HG02852 (cell line): ENCODE measurements around the gene PDE8B.

Experiments used
- ATAC-seq: cut with Tn5 transposase; IDR thresholded peaks from one replicate; pipeline ENCODE4 v1.9.1; 2021; ENCODE audit warnings: mild to moderate bottlenecking, moderate library complexity; ENCODE audit not compliant: unreplicated experiment

The PDE8B gene

GRCh38 chr5:77394064-77394715 lies 183.7 kb downstream of the PDE8B start:
- ATAC-seq = no peak

GRCh38 chr5:77396017-77396416 lies 185.5 kb downstream of the PDE8B start:
- ATAC-seq = no peak

DNA sequence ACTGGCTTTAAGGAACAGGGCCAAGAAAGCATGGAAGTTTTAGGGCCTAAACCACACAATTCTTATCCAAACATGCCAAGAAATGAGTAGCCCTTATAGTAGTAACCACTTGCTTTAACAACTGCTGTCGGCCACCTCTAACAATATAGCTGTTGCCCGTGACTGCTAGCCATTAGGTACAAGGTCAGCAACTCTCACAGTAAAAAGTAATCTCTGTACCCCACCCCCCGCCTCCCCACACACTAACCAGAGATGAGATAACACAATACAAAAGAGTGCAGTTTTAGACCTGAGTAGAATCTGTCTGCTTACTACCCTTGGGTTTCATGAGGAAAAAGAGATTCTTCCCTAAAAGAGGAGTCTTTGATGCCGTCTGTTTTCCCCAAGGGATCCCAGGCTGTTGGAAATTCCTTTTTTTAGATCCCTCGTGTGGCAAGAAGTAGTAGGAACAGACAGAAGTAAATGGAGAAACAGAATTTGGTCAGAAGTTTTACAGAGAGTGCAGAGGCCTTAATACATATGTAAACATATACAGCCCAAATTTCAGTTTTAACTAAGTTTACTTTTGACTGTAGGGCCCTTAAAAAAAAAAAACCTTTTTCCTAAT lies 187.3 kb downstream of the PDE8B start:
- ATAC-seq = no peak

- no peak for ATAC-seq
Observed at GRCh38 chr5:77398458-77398857, 188.0 kb downstream of the PDE8B start.

- ATAC-seq = no peak
Observed at GRCh38 chr5:77398896-77399295, 188.4 kb downstream of the PDE8B start.

DNA sequence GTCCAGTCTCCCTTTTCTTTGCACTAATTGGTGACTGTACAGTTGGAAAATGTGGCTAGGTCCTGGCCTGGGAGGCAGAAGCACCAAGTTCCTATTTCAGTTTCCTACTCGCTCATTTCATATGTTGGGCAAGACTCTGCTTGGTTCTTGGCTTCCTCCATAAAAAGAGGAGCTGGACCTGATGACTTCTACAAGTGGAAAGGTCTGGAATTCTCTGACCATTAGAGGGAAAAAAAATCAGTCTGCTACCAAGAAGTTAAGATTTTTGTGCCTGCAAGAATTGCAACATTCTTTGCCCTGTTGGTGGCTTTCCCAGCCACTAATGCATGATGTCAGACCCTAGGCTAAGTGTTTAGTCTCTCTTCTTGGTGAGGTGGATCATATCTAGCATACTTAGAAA lies 190.2 kb downstream of the PDE8B start:
- no peak for ATAC-seq

DNA sequence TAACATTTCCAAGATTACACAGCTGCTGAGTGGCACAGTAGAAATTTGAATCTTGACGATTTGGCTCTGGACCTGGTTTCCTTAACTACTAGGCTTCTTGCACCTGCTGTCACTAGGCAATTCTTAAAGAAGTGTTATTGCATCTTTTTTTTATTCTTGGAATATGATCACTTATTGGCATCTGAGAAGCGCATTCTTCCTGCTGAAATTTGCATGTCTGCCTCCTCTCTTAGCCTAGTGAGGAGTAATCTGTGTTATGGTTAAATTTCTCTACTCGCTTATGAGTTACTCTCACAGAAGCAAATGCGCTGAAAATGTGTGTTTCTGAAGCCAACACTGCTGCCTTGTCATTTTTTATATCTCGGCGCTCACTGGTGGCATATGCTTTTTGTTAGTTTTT lies 192.3 kb downstream of the PDE8B start:
- ATAC-seq = no peak

DNA sequence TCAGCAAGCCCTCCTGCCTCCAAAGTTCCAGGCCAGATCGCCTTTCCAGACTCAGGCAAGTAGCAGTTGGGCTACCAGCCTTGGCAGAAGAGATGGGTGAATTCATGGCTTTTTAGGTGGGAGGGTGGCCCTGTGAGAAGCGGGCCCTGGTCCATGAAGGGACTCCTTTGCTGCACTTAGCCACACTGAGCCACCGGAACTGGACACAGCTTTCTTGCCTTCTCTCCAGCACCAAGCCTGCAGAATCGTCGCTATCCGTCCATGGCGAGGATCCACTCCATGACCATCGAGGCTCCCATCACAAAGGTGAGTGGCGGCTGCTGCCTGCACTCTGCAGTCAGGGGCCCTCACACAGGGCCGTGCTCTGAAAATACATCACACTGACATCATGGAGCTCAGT lies 196.7 kb downstream of the PDE8B start:
- no peak for ATAC-seq

- no peak for ATAC-seq
Observed at GRCh38 chr5:77409870-77410621, 199.6 kb downstream of the PDE8B start.

GRCh38 chr5:77413049-77413448 lies 202.6 kb downstream of the PDE8B start:
- no peak for ATAC-seq

DNA sequence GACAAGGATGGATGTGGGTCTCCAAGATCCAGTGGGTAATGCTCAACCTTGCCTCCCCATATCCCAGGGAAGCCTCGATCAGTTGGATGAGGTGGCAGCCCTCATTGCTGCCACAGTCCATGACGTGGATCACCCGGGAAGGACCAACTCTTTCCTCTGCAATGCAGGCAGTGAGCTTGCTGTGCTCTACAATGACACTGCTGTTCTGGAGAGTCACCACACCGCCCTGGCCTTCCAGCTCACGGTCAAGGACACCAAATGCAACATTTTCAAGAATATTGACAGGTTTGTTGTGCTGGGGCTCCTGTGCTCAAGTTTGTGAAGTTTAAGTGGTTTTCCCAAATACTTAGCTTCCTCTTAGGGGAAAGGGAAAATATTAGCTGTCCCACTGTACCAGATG lies 207.7 kb downstream of the PDE8B start:
- ATAC-seq = no peak

GRCh38 chr5:77418601-77419581 lies 208.4 kb downstream of the PDE8B start:
- ATAC-seq = no peak

DNA sequence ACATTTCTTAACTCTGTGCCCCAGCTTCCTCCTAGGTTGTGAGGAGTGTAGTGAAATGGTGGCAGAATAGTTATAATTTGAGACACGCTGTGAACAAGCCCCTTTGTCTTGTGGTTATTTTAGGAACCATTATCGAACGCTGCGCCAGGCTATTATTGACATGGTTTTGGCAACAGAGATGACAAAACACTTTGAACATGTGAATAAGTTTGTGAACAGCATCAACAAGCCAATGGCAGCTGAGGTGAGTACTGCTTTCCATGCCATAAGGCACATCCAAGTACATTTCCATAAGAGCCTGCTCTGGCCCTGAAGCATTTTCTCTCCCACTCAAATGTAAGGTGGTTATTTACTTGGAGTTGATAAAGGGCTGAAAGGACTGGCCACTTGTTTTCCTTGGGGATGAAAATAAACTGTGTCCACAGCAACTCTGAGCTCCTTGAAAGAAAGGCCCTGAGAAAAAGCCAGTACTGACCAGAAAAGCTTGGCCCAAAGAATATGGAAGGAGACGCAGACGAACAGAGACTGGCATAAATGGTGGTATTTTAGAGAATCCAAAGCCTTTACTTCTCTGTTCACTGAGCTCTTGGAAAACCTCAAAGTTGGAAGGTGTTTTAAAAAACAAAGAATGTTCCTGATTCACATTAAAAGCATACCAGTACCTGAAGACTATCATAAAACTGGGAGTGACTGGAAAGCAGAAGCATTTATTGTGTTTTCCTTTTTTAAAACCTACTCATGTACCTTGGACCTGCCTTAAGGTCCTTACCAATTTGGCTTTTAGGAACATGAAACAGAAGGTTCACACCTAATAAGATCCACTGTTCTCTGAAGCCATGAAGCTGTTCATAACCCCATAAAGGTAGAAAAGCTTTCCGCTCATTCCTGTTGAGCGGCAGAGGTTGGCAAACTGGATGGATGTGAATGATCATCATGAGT lies 209.4 kb downstream of the PDE8B start:
- no peak for ATAC-seq

GRCh38 chr5:77420940-77421339 lies 210.5 kb downstream of the PDE8B start:
- no peak for ATAC-seq

GRCh38 chr5:77423022-77423750 lies 212.7 kb downstream of the PDE8B start:
- ATAC-seq = no peak

DNA sequence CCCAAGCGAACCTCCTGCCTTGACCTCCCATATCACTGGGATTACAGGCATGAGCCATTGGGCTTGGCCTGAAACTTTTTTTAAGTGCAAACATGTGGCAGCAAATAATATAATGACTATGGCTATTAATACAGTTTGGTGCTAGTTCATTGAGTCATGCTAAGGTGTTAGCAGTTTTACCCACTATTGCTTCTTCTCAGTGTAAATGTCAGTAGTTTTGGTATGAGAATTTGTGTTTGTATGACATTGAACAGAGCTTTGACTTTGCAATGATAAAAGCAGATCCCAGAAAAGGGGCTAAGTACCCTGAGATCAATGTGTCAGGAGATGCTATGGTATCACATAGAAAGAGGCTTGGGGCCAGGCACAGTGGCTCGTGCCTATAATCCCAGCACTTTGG lies 214.4 kb downstream of the PDE8B start:
- no peak for ATAC-seq

GRCh38 chr5:77425420-77425819 lies 214.9 kb downstream of the PDE8B start:
- ATAC-seq = no peak

GRCh38 chr5:77425998-77426659 lies 215.6 kb downstream of the PDE8B start:
- no peak for ATAC-seq

DNA sequence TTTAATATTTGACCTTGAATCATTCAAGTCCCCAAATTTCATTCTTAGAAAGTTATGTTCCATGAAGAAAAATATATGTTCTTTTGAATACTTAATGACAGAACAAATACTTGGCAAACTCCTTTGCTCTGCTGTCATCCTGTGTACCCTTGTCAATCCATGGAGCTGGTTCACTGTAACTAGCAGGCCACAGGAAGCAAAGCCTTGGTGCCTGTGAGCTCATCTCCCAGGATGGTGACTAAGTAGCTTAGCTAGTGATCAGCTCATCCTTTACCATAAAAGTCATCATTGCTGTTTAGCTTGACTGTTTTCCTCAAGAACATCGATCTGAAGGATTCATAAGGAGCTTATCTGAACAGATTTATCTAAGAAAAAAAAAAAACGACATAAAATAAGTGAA lies 216.2 kb downstream of the PDE8B start:
- no peak for ATAC-seq
